GM12878 (cell line): ENCODE results near the gene SNRPA. TPM values are rescaled to one million over a fixed set of nuclear protein-coding genes. Genes with fewer than 3 reads are reported as not detected.

Source experiments
- BCLAF1 ChIP-seq: fragments of 450-650 bp; IDR thresholded peaks from 2 replicates; pipeline ENCODE4 v1.6.1; 2017; ENCODE audit warnings: antibody characterized with exemption, mild to moderate bottlenecking, moderate library complexity
- CREB1 ChIP-seq: IDR thresholded peaks from 2 replicates; pipeline ENCODE4 v1.6.1; 2012; ENCODE audit warnings: low read depth, mild to moderate bottlenecking, inconsistent platforms
- CTCF ChIP-seq, 3 experiments: IDR thresholded peaks in 2 of 3; conservative IDR thresholded peaks in 1 of 3; 2 replicates each; pipeline ENCODE4 v1.5.1; 2011; ENCODE audit warnings: low read depth in 3 of 3, low read length in 3 of 3, mild to moderate bottlenecking in 3 of 3, control low read depth in 2 of 3, moderate library complexity in 2 of 3, inconsistent platforms in 1 of 3, mixed read lengths in 1 of 3; ENCODE audit not compliant: control insufficient read depth in 2 of 3, insufficient read depth in 1 of 3; ENCODE audit errors: extremely low read depth in 1 of 3
- EP300 ChIP-seq, 2 experiments: fragments of 150-350 bp in 1 of 2; IDR thresholded peaks; 2 replicates each; pipeline ENCODE4 v1.6.1; 2011 to 2012; ENCODE audit warnings: low read depth in 2 of 2, low read length in 2 of 2, borderline replicate concordance in 1 of 2, improper control_type of control experiment in 1 of 2, inconsistent platforms in 1 of 2; ENCODE audit not compliant: control insufficient read depth in 1 of 2
- HSF1 ChIP-seq: fragments of 150-350 bp; IDR thresholded peaks from 2 replicates; pipeline ENCODE4 v1.6.1; 2014; ENCODE audit warnings: mild to moderate bottlenecking, low read depth, low read length
- IRF3 ChIP-seq: fragments of 450-650 bp; IDR thresholded peaks from 2 replicates; pipeline ENCODE4 v1.6.1; 2014; ENCODE audit warnings: mild to moderate bottlenecking
- MTA2 ChIP-seq: fragments of 450-650 bp; IDR thresholded peaks from 2 replicates; pipeline ENCODE4 v1.6.1; 2016; ENCODE audit warnings: low read depth, mild to moderate bottlenecking, moderate library complexity
- REST ChIP-seq: IDR thresholded peaks from 2 replicates; pipeline ENCODE4 v1.6.1; 2012; ENCODE audit warnings: mild to moderate bottlenecking, low read depth, low read length
- TAF1 ChIP-seq: IDR thresholded peaks from 2 replicates; pipeline ENCODE4 v1.6.1; 2011; ENCODE audit warnings: mild to moderate bottlenecking, low read depth, low read length, borderline replicate concordance
- TCF12 ChIP-seq: IDR thresholded peaks from 2 replicates; pipeline ENCODE4 v1.6.1; 2011; ENCODE audit warnings: low read depth, mild to moderate bottlenecking, low read length
- ZBTB11 ChIP-seq: fragments of 450-650 bp; formaldehyde crosslinking; IDR thresholded peaks from 2 replicates; pipeline ENCODE4 v1.5.0; 2022; ENCODE audit warnings: mild to moderate bottlenecking, missing genetic modification characterization
- polyA plus RNA-seq, 11 experiments: library from polyadenylated mRNA; depleted of rRNA in 4 of 11; unstranded in 6 of 11; stranded (reverse) in 5 of 11; fragments of >200 nt; fragmentation: Nextera tagmentation in 4 of 11; fragmentation: Illumina TruSeq in 1 of 11; extraction: Ambion mirVana in 4 of 11; extraction: Trizol in 1 of 11; gene quantifications; 1 replicate in 1 of 11; 2 replicates in 10 of 11; pipeline versions ENCODE4 v1.2.1 to v1.2.3, GENCODE V29; 2011 to 2016; ENCODE audit warnings: inconsistent platforms in 2 of 11, missing spikeins in 2 of 11, low read depth in 1 of 11
- total RNA-seq, 4 experiments: library from RNA; depleted of rRNA in 3 of 4; stranded (reverse); fragments of >200 nt in 3 of 4; fragmentation: Illumina TruSeq in 1 of 4; extraction: Trizol in 1 of 4; gene quantifications; 2 replicates each; pipeline versions ENCODE4 v1.2.1 to v1.2.3, GENCODE V29; 2013 to 2021

The SNRPA gene
- total and polyA plus RNA-seq, 10 of the 15 experiments (the other 5 are each of a cell fraction or from before 2014, with no cell fraction given), result 14.8 to 299 (median 202) TPM

- TF ChIP-seq BCLAF1, result no peak
- TF ChIP-seq EP300 (IDR thresholded peaks at IDR 0.05; ENCODE audit: borderline replicate concordance in 1 of 2, control insufficient read depth in 1 of 2, low read depth in 2 of 2, low read length in 2 of 2), result 0 out of 4 replicates have a peak, but pooled peaks of 1 of the 2 experiments have one; percentile 31
- TF ChIP-seq CTCF (IDR thresholded peaks at IDR 0.05 in 2 of 3, conservative IDR thresholded peaks at IDR 0.05 in 1 of 3; ENCODE audit: control insufficient read depth in 2 of 3, extremely low read depth in 1 of 3, insufficient read depth in 1 of 3, low read depth in 3 of 3, low read length in 3 of 3), result no peak
- no peak for TF ChIP-seq ZBTB11
- no peak for TF ChIP-seq TCF12
- TF ChIP-seq REST, result no peak
- no peak for TF ChIP-seq HSF1
- TF ChIP-seq MTA2, result no peak
- TF ChIP-seq CREB1, result no peak; the same call in none of the 2 replicates
- TF ChIP-seq TAF1, result no peak
- no peak for TF ChIP-seq IRF3
Measured at GRCh38 chr19:40798683-40799557, 47.9 kb downstream of the SNRPA start, which contains the start of gene EGLN2 (continued).
